RPMI8226 (cell line): ENCODE measurements around the gene PLD1.

Source experiments
- DNase-seq: peaks from one replicate; pipeline ENCODE4 v3.0.0-alpha.2; 2015

Gene PLD1

DNA sequence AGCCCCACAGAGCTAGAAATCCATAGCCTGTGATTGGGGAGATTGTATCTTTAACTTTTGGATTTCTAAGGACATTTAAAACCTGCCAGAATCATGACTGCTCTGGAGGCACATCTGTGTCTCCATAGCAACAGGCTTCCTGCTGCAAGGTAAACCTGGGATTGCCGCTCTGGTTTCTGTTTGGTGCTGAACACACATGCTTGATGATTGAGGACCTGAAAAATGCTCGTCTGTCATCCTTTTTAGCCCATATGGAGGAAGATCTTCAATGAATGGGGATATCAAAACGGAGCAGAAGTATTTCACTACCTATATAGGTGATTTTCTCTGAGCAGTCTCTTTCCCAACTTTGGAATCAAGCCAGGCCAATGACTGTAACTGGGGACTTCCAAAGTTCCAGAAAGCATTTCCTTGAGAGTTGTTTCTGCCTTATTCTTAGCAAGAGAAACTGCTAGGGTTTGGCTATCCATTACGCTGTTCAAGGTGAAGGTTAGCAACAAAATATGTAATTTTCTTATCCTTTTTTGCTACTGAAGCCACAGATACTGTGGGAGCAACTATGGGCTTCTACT is 253.6 kb downstream of the PLD1 start:
- DNase-seq, result no peak

DNA sequence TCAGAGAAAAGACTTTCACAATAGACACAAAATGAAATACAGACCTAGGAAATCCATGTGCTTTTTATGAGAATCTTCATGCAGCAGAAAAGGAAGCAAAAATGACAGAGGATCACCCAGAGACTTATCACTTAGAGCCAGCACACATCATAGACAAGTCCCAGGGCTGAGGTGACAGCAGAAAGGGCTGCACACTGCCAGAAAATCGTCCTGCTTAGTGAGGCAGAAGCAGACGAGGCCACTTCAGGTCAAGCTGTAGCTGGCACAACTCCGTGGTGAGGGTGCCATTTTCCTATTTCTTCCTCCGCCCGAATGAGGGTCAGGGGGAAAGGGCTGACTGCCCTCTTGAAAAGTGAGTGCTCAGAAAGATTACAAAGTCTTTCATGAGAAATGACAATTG is 254.1 kb downstream of the PLD1 start:
- DNase-seq, result no peak

DNA sequence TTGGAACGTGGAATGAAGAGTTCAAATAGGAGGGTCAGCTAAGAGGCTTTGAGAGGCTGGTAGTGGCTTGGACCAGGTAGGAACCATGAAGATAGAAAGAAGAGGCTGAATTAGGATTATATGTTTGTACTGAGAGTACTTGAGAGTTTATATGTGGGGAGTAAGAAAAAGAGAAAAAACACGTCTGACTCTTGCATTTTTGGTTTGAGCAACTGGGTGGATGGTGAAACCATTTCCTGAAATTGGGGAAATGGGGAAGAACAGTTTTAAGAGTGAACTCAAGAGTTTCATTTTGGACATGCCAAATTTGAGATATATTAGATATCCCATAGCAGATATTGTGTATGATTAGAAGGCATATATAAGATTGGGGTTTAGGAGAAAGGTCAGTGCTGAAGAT is 257.2 kb downstream of the PLD1 start:
- DNase-seq, result no peak

DNA sequence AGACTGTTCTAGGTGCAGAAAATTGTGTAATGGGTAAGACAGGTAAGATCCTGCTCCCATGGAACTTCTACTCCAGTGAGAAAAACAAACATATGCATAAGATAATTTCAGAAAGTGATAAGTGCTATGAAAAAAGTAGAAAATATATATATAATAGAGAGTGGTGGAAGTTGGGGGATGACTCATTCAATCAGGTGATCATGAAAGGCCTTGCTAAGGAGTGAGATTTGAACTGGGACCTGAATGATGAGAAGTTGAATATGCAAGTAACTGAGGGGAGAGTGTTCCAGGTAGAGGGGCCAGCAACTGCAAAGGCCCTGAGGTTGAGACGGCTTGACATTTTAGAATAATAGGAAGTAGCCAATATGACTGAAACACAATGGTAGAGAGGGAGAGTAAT is 257.8 kb downstream of the PLD1 start:
- no peak for DNase-seq

DNA sequence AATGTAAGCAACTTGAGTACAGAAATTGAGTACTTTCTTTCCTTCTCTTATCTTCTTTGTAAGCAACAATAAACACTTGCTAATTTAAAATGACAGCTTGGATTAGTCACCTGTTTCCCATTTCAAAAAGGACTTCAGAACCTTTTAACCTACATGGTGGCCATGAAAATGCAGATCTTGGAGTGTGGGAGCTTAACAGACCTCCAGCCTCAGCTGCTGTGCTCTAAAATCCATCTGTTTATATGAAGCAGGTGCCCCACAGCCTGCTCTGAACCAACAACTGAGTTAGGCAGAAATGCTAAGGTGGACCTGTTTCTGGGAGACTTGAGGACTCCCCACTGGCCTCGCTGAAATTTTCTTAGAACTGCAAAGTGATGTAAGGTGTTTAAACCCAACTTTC is 259.0 kb downstream of the PLD1 start:
- no peak for DNase-seq
